MCF 10A (cell line): ENCODE results near the gene NAP1L5. TPM values are rescaled to one million over a fixed set of nuclear protein-coding genes. Genes with fewer than 3 reads are reported as not detected.

Source experiments
- BruUV-seq: library from RNA; stranded (reverse); fragments of 400-500 nt; replicated peaks from 2 replicates; lab custom pipeline; 2021; lab: Mats Ljungman, UMichigan
- CTCF ChIA-PET: fragments of 300-600 bp; sonication (Branson Sonifier 250); formaldehyde crosslinking; extraction: SDS; loops from one replicate; lab custom pipeline; 2021; ENCODE audit warnings: antibody characterized with exemption, inconsistent platforms; lab: Yijun Ruan, JAX
- POLR2A ChIA-PET: fragments of 300-600, 350-650 bp; sonication (Branson Sonifier 250); formaldehyde crosslinking; extraction: SDS; loops from one replicate; lab custom pipeline; 2020; ENCODE audit warnings: antibody characterized with exemption, inconsistent platforms; lab: Yijun Ruan, JAX
- DNase-seq: peaks from one replicate; pipeline ENCODE4 v3.0.0-alpha.2; 2018; ENCODE audit not compliant: unreplicated experiment
- H3K27ac Mint-ChIP-seq: one replicate; pipeline ENCODE4 v1.8.0; 2022; ENCODE audit warnings: mild to moderate bottlenecking, low read depth, mixed read lengths; ENCODE audit not compliant: unreplicated experiment
- H3K27me3 Mint-ChIP-seq: one replicate; pipeline ENCODE4 v1.8.0; 2022; ENCODE audit warnings: mixed read lengths; ENCODE audit not compliant: insufficient read depth, unreplicated experiment
- H3K36me3 Mint-ChIP-seq: one replicate; pipeline ENCODE4 v1.8.0; 2022; ENCODE audit warnings: mild to moderate bottlenecking, moderate library complexity, mixed read lengths; ENCODE audit not compliant: insufficient read depth, unreplicated experiment
- H3K4me1 Mint-ChIP-seq: one replicate; pipeline ENCODE4 v1.8.0; 2022; ENCODE audit warnings: mixed read lengths; ENCODE audit not compliant: insufficient read depth, unreplicated experiment
- H3K4me3 Mint-ChIP-seq: one replicate; pipeline ENCODE4 v1.8.0; 2022; ENCODE audit warnings: mild to moderate bottlenecking, moderate library complexity, mixed read lengths; ENCODE audit not compliant: unreplicated experiment
- H3K9me3 Mint-ChIP-seq: one replicate; pipeline ENCODE4 v1.8.0; 2022; ENCODE audit warnings: mixed read lengths; ENCODE audit not compliant: unreplicated experiment
- CTCF ChIP-seq: fragments of 200-600 bp; IDR thresholded peaks from one replicate; pipeline ENCODE4 v1.8.0; 2022; ENCODE audit warnings: antibody characterized with exemption, mild to moderate bottlenecking; ENCODE audit not compliant: unreplicated experiment
- intact Hi-C: fragments of 100-400 bp; cut with micrococcal nuclease; formaldehyde crosslinking; loops from 2 replicates; pipeline ENCODE4 v1.14.1; 2022
- total RNA-seq: library from RNA; stranded (reverse); gene quantifications from 2 replicates; pipeline ENCODE4 v1.2.3, GENCODE V29; 2022

NAP1L5 gene
- total RNA-seq, 1 experiment from 2014 or later, result 0.30 TPM

GRCh38 chr4:88725143-88725542 is 27.5 kb upstream of the NAP1L5 start:
- no peaks in the 10 kb centered on the region for H3K27me3 Mint-ChIP-seq
- POLR2A ChIA-PET, result interaction anchor here (0.9 kb wide), 3 partner anchors 10 to 16 kb away, joined by 3 read pairs; no protein-coding TSS in a partner anchor

GRCh38 chr4:88724406-88724805 is 26.8 kb upstream of the NAP1L5 start:
- no peaks in the 10 kb centered on the region for H3K4me1 Mint-ChIP-seq
- H3K9me3 Mint-ChIP-seq, result no peaks in the 10 kb centered on the region
- intact Hi-C loops, result no loop called here
- no peaks in the 10 kb centered on the region for H3K27me3 Mint-ChIP-seq
- H3K36me3 Mint-ChIP-seq, result peaks cover 66% of the 10 kb centered on the region
- no TSS peak for BruUV-seq
- no peak for DNase-seq
- H3K27ac Mint-ChIP-seq, result no peak overlapping the region
- no peak for TF ChIP-seq CTCF
- ChIA-PET CTCF (interaction anchor here (0.7 to 1.8 kb wide), 4 partner anchors 12 to 298 kb away, joined by 3 to 5 read pairs (median 4); no protein-coding TSS in a partner anchor), POLR2A (interaction anchor here (0.9 kb wide), 1 partner anchor 11 kb away, joined by 3 read pairs; no protein-coding TSS in a partner anchor)
- no peak overlapping the region for H3K4me3 Mint-ChIP-seq

More at GRCh38 chr4:88725143-88725542, 27.5 kb upstream of the NAP1L5 start:
- Mint-ChIP-seq H3K4me1 (no peaks in the 10 kb centered on the region), H3K27ac (no peak overlapping the region), H3K36me3 (peaks cover 68% of the 10 kb centered on the region), H3K4me3 (no peak overlapping the region), H3K9me3 (no peaks in the 10 kb centered on the region)
- no peak for DNase-seq
- no TSS peak for BruUV-seq
- TF ChIP-seq CTCF, result no peak
- intact Hi-C loops, result no loop called here
- CTCF ChIA-PET, result interaction anchor here (0.7 to 1.8 kb wide), 5 partner anchors 11 to 298 kb away, joined by 3 to 5 read pairs (median 3); no protein-coding TSS in a partner anchor

- ChIA-PET POLR2A (interaction anchor here (1.2 kb wide), 1 partner anchor 14 kb away, joined by 3 read pairs; no protein-coding TSS in a partner anchor), CTCF (interaction anchor here (1.0 to 1.3 kb wide), 2 partner anchors 16 to 301 kb away, joined by 3 read pairs; no protein-coding TSS in a partner anchor)
- no peak overlapping the region for H3K27ac Mint-ChIP-seq
- no peaks in the 10 kb centered on the region for H3K4me1 Mint-ChIP-seq
- peaks cover 64% of the 10 kb centered on the region for H3K36me3 Mint-ChIP-seq
- TF ChIP-seq CTCF, result no peak
- no peak overlapping the region for H3K4me3 Mint-ChIP-seq
- DNase-seq, result no peak
- peaks cover under 1% of the 10 kb centered on the region for H3K9me3 Mint-ChIP-seq
- BruUV-seq, result no TSS peak
- intact Hi-C loops, result no loop called here
- H3K27me3 Mint-ChIP-seq, result no peaks in the 10 kb centered on the region
Observed at GRCh38 chr4:88722828-88723227, 25.2 kb upstream of the NAP1L5 start.

- peaks cover 62% of the 10 kb centered on the region for H3K36me3 Mint-ChIP-seq
- no peak for DNase-seq
Observed at GRCh38 chr4:88722276-88722780, 24.7 kb upstream of the NAP1L5 start.

More at GRCh38 chr4:88722276-88722780, 24.7 kb upstream of the NAP1L5 start:
- no TSS peak for BruUV-seq
- no peak overlapping the region for H3K27ac Mint-ChIP-seq
- CTCF ChIA-PET, result interaction anchor here (0.6 to 1.3 kb wide), 2 partner anchors 15 to 132 kb away, joined by 3 read pairs; no protein-coding TSS in a partner anchor
- H3K4me1 Mint-ChIP-seq, result no peaks in the 10 kb centered on the region
- POLR2A ChIA-PET, result interaction anchor here (1.2 kb wide), 1 partner anchor 15 kb away, joined by 3 read pairs; no protein-coding TSS in a partner anchor
- H3K4me3 Mint-ChIP-seq, result no peak overlapping the region
- H3K9me3 Mint-ChIP-seq, result peaks cover 5% of the 10 kb centered on the region
- intact Hi-C loops, result no loop called here
- no peak for TF ChIP-seq CTCF
- no peaks in the 10 kb centered on the region for H3K27me3 Mint-ChIP-seq
